IPS-18a (cell line): ENCODE measurements around the gene C15orf39.
"Not testable (repeated sequence)": the region's sequence is repeated elsewhere in the genome, so short reads cannot be mapped to it uniquely, and the experiment has no call there.

Experiments
- H3K27ac ChIP-seq: one replicate; pipeline ENCODE4 v1.5.1; 2013; ENCODE audit warnings: low read length
- H3K27me3 ChIP-seq: one replicate; pipeline ENCODE4 v1.6.1; 2013; ENCODE audit warnings: mild to moderate bottlenecking, low read length; ENCODE audit not compliant: control insufficient read depth, insufficient read depth
- H3K36me3 ChIP-seq: one replicate; pipeline ENCODE4 v1.6.1; 2013; ENCODE audit warnings: low read depth, low read length; ENCODE audit not compliant: control insufficient read depth
- H3K4me1 ChIP-seq: one replicate; pipeline ENCODE4 v1.6.1; 2013; ENCODE audit warnings: low read depth, low read length; ENCODE audit not compliant: control insufficient read depth
- H3K4me3 ChIP-seq: one replicate; pipeline ENCODE4 v1.5.1; 2013; ENCODE audit warnings: low read length
- H3K9ac ChIP-seq: one replicate; pipeline ENCODE4 v1.6.1; 2013; ENCODE audit warnings: mild to moderate bottlenecking, low read length, moderate library complexity
- H3K9me3 ChIP-seq: one replicate; pipeline ENCODE4 v1.6.1; 2013; ENCODE audit warnings: low read depth, low read length; ENCODE audit not compliant: control insufficient read depth

Gene C15orf39

DNA sequence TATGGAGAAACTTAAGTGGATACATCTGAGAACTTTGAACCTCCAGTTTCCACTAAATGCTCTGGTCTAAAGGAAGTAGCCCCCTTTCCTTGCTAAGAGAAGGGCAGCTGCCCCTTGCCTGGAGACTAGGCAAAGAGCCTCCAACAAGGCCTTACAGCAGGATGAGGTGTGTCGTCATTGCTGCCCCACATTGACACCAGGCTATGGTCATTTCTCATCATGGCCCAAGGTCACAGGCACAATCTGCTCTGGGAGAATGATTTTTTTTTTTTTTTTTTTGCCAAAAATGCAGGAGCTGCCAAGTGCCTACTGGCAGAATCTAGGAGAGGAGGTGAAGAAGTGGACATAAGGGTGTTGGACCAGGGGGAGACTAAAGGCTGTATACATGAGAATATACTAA lies 44.1 kb downstream of the C15orf39 start:
- not testable (repeated sequence) for H3K27ac ChIP-seq, H3K36me3 ChIP-seq
- H3K4me1 ChIP-seq: peaks cover 11% of the 10 kb centered on the region

DNA sequence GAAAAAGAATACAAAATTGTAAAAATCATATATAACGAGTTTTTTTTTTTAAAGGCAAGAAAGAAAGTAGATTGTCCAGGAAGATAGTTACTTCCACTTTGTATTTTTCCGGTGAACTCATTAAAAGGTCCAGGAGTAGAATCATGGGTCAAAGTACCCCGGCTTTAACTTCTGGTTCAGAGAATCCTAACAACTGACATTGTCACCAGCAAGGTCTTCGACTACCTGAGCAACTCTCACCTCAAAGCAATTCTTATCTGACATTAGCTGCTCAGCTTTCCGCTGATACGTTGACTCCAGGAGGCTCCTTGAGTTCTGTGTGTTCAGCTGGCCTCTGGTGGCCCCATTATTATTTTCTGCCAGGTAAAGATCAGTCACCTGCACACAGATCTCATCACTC lies 47.3 kb downstream of the C15orf39 start:
- not testable (repeated sequence) for H3K9me3 ChIP-seq, H3K9ac ChIP-seq, H3K4me3 ChIP-seq, H3K36me3 ChIP-seq, H3K27ac ChIP-seq, H3K27me3 ChIP-seq
- H3K4me1 ChIP-seq: peaks cover 14% of the 10 kb centered on the region

More for the DNA sequence above, 44.1 kb downstream of the C15orf39 start:
- H3K4me3 ChIP-seq, H3K9ac ChIP-seq, H3K27me3 ChIP-seq, H3K9me3 ChIP-seq: not testable (repeated sequence)

DNA sequence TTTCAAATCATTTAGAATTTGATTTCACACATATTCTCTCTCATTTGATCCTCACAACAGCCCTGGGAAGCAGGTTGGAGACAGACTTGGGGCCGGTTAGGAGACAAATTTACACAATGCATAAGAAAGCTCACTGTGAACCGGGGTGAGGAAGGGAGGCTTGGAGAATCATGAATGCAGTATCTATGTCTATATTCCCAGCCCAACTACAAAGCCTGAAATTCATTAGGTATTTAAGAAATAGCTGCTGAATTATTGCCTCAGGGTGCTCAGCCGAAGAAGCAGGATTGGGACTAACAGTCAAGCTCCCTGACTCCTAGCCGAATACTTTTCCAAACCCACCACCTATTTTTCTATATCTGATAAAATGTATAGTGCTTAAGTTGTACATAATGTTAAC lies 48.0 kb downstream of the C15orf39 start:
- no peak overlapping the region for H3K4me3 ChIP-seq
- H3K9ac ChIP-seq: no peak overlapping the region
- no peak overlapping the region for H3K27ac ChIP-seq
- no peaks in the 10 kb centered on the region for H3K9me3 ChIP-seq
- no peaks in the 10 kb centered on the region for H3K36me3 ChIP-seq
- H3K27me3 ChIP-seq: no peaks in the 10 kb centered on the region
- peaks cover 14% of the 10 kb centered on the region for H3K4me1 ChIP-seq

- not testable (repeated sequence) for H3K9me3 ChIP-seq, H3K4me3 ChIP-seq, H3K27ac ChIP-seq, H3K27me3 ChIP-seq, H3K9ac ChIP-seq, H3K36me3 ChIP-seq
- H3K4me1 ChIP-seq: peaks cover 14% of the 10 kb centered on the region
Observed at GRCh38 chr15:75251343-75251742, 49.7 kb downstream of the C15orf39 start.

DNA sequence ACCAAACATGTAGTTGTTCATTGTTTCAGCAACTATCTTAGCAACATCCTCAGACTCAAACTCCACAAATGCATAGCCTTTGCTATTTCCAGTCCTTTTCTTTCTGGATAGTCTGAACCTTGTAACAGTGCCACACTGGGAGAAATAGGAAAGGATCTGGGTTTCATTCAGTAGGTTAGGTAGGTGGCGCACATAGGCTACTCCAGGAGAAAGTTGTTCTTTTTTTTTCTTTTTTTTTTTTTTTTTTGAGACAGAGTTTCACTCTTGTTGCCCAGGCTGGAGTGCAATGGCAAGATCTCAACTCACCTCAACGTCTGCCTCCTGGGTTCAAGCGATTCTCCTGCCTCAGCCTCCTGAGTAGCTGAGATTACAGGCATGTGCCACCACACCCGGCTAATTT lies 50.6 kb downstream of the C15orf39 start:
- H3K36me3 ChIP-seq, H3K9ac ChIP-seq, H3K27me3 ChIP-seq, H3K4me3 ChIP-seq, H3K9me3 ChIP-seq, H3K27ac ChIP-seq: not testable (repeated sequence)
- peaks cover 14% of the 10 kb centered on the region for H3K4me1 ChIP-seq

DNA sequence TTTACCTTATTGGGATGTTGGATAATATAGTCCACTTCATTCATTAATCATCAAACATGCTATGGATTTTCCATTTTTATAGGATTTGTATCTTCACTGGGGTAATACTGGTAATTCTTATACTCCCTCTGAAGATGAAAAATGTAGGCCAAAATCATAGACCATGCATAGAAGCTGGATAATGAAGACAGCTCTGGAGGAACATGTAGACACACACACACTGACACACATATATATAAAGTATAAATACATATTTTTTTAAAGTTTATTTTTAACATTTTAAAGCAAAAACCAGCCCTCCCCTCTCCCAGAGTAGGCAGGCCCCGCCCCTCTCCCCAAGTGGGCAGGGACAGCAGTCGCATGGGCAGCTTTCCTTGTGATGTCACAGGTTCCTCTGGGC lies 56.4 kb downstream of the C15orf39 start, which contains the start of gene GOLGA6C:
Gene GOLGA6C, plus strand, starts transcription at position 301 of the 400 bp plus-strand sequence. CDS start 265 bp downstream, outside the sequence.
- H3K27ac ChIP-seq, H3K27me3 ChIP-seq, H3K9ac ChIP-seq, H3K36me3 ChIP-seq, H3K4me1 ChIP-seq, H3K4me3 ChIP-seq, H3K9me3 ChIP-seq: not testable (repeated sequence)

GRCh38 chr15:75258620-75259343 lies 57.1 kb downstream of the C15orf39 start:
- H3K9me3 ChIP-seq, H3K4me3 ChIP-seq, H3K27ac ChIP-seq, H3K27me3 ChIP-seq, H3K9ac ChIP-seq, H3K4me1 ChIP-seq, H3K36me3 ChIP-seq: not testable (repeated sequence)

- H3K27me3 ChIP-seq, H3K9ac ChIP-seq, H3K4me1 ChIP-seq, H3K36me3 ChIP-seq, H3K4me3 ChIP-seq, H3K9me3 ChIP-seq, H3K27ac ChIP-seq: not testable (repeated sequence)
Observed at GRCh38 chr15:75259873-75260272, 58.2 kb downstream of the C15orf39 start.
